Psoas muscle (tissue), 8 donors: ENCODE measurements around the gene RABGAP1L. TPM values are rescaled to one million over a fixed set of nuclear protein-coding genes. Genes with fewer than 3 reads are reported as not detected.

Experiments used
- ATAC-seq, 4 donors: fragments of 200-7000 bp; cut with Tn5 transposase; one replicate each; pipeline ENCODE4 v1.9.1; 2020; ENCODE audit warnings: moderate library complexity in 3 of 4, mild to moderate bottlenecking in 2 of 4
- DNase-seq, 2 donors: peaks; one replicate each; pipeline ENCODE4 v3.0.0-alpha.2; 2020
- H3K27ac ChIP-seq: fragments of 200-600 bp; one replicate; pipeline ENCODE4 v1.8.0; 2022
- H3K27me3 ChIP-seq, 3 donors: fragments of 200-600 bp in 1 of 3; one replicate each; pipeline versions ENCODE4 v1.6.1 to v1.8.0; 2013 to 2022; ENCODE audit warnings: low read length in 2 of 3, mild to moderate bottlenecking in 2 of 3, moderate library complexity in 1 of 3; ENCODE audit not compliant: insufficient read depth in 3 of 3
- H3K36me3 ChIP-seq, 2 donors: fragments of 200-600 bp in 1 of 2; one replicate each; pipeline versions ENCODE4 v1.6.1 to v1.8.0; 2013 to 2022; ENCODE audit warnings: low read depth in 1 of 2, mild to moderate bottlenecking in 1 of 2, moderate library complexity in 1 of 2; ENCODE audit not compliant: insufficient read depth in 1 of 2
- H3K4me1 ChIP-seq: fragments of 200-600 bp; one replicate; pipeline ENCODE4 v1.8.0; 2022
- H3K4me3 ChIP-seq: fragments of 200-600 bp; one replicate; pipeline ENCODE4 v1.8.0; 2022; ENCODE audit warnings: mild to moderate bottlenecking
- H3K9me3 ChIP-seq: fragments of 200-600 bp; one replicate; pipeline ENCODE4 v1.8.0; 2022
- CTCF ChIP-seq: fragments of 200-600 bp; IDR thresholded peaks from one replicate; pipeline ENCODE4 v1.8.0; 2022; ENCODE audit warnings: antibody characterized with exemption
- WGBS, 3 donors: extraction: QIAGEN DNeasy Blood & Tissue Kit; methylation state at CpG; one replicate each; pipeline versions ENCODE4 v1.1.6 to v1.1.7; 2013; 5-methylcytosine and 5-hydroxymethylcytosine counted together
- intact Hi-C, 2 donors: fragments of 100-400 bp; cut with DNase I; formaldehyde crosslinking; loops; one replicate each; pipeline versions ENCODE4 v1.11.0 to v1.14.2; 2022
- polyA plus RNA-seq, 3 donors: library from polyadenylated mRNA; stranded (reverse); fragments of 200-250 nt; gene quantifications; one replicate each; pipeline ENCODE4 v1.2.3, GENCODE V29; 2013
- total RNA-seq, 4 donors: library from RNA; stranded (reverse); fragmentation: NEBNext Ultra II Directional in 2 of 4; extraction: Animal tissue kit (Norgen Biotek cat#: 25700) in 2 of 4; gene quantifications; one replicate each; pipeline versions ENCODE4 v1.2.1 to v1.2.4, GENCODE V29; 2021 to 2023
- donor health status: healthy with polysubstance abuse.
- donor health status: DM: no; HTN: no; CAD: no; lungs with moderate emphysema.
- donor health status: Bipolar disorder and iron deficiency.
- donor health status: healthy.
- donor health status: DM: yes; HTN: yes; CAD: no.
- donor health status: DM: no; HTN: no; CAD: no.
- donor health status: DM: no; HTN: no; CAD: no.
- donor health status: DM: yes; HTN: yes; CAD: no.

The RABGAP1L gene
- total and polyA plus RNA-seq, 7 donors, result 2.9 to 14.4 (median 8.7) TPM

- intact Hi-C loops, result no loop called here
- Histone ChIP-seq H3K4me1 (no peaks in the 10 kb centered on the region), H3K9me3 (peaks cover 8% of the 10 kb centered on the region), H3K36me3 (no peaks in the 10 kb centered on the region), H3K27me3 (no peaks in the 10 kb centered on the region), H3K27ac (no peak overlapping the region), H3K4me3 (no peak overlapping the region)
- WGBS, 3 donors, result 85 to 91% (median 87%) methylated on average over 4 of the region's 4 CpGs
- ATAC-seq (no peak), DNase-seq (no peak)
- TF ChIP-seq CTCF, result no peak
Observed at GRCh38 chr1:174191349-174191862, 32.1 kb downstream of the RABGAP1L start.

GRCh38 chr1:174194461-174194860, 35.1 kb downstream of the RABGAP1L start:
- DNase-seq (no peak), ATAC-seq (no peak)
- no peak for TF ChIP-seq CTCF
- Histone ChIP-seq H3K9me3 (no peaks in the 10 kb centered on the region), H3K27ac (no peak overlapping the region), H3K4me3 (no peak overlapping the region), H3K4me1 (no peaks in the 10 kb centered on the region), H3K27me3 (no peaks in the 10 kb centered on the region), H3K36me3 (no peaks in the 10 kb centered on the region)
- WGBS, 3 donors, result 73 to 77% (median 77%) methylated on average over 6 of the region's 6 CpGs
- intact Hi-C loops, result no loop called here

- intact Hi-C loops, result no loop called here
- H3K27ac ChIP-seq, result no peak overlapping the region
- no peak for ATAC-seq
Observed at GRCh38 chr1:174197088-174197487, 37.8 kb downstream of the RABGAP1L start.

GRCh38 chr1:174197547-174197946, 38.2 kb downstream of the RABGAP1L start:
- intact Hi-C loops, result no loop called here
- WGBS, 3 donors, result 96 to 97% (median 96%) methylated on average over 10 of the region's 10 CpGs

More at GRCh38 chr1:174197088-174197487, 37.8 kb downstream of the RABGAP1L start:
- no peak for DNase-seq
- no peak for TF ChIP-seq CTCF
- H3K36me3 ChIP-seq, result no peaks in the 10 kb centered on the region
- no peaks in the 10 kb centered on the region for H3K4me1 ChIP-seq
- no peak overlapping the region for H3K4me3 ChIP-seq
- H3K27me3 ChIP-seq, result no peaks in the 10 kb centered on the region
- WGBS, 3 donors, result 87 to 94% (median 93%) methylated on average over 2 of the region's 2 CpGs
- no peaks in the 10 kb centered on the region for H3K9me3 ChIP-seq

More at GRCh38 chr1:174197547-174197946, 38.2 kb downstream of the RABGAP1L start:
- no peak for DNase-seq
- no peak for TF ChIP-seq CTCF
- H3K4me3 ChIP-seq, result no peak overlapping the region
- no peak for ATAC-seq
- H3K36me3 ChIP-seq, result no peaks in the 10 kb centered on the region
- no peak overlapping the region for H3K27ac ChIP-seq
- H3K4me1 ChIP-seq, result no peaks in the 10 kb centered on the region
- no peaks in the 10 kb centered on the region for H3K9me3 ChIP-seq
- no peaks in the 10 kb centered on the region for H3K27me3 ChIP-seq
